Gastroesophageal sphincter (tissue), 4 donors: ENCODE data around the gene PLXDC1. TPM values are rescaled to one million over a fixed set of nuclear protein-coding genes. Genes with fewer than 3 reads are reported as not detected.

Experiments used
- ATAC-seq: fragments of 150-250 bp; one replicate; pipeline ENCODE4 v1.9.1; 2016; ENCODE audit warnings: mild to moderate bottlenecking, moderate library complexity
- H3K27ac ChIP-seq, 4 donors: fragments of 200-600 bp; sonication (generic) in 3 of 4; 1 replicate in 3 of 4; 2 replicates in 1 of 4; pipeline ENCODE4 v1.5.1; 2016 to 2019
- H3K27me3 ChIP-seq: fragments of 200-600 bp; sonication (generic); one replicate; pipeline ENCODE4 v1.5.1; 2019
- H3K36me3 ChIP-seq, 2 donors: fragments of 200-600 bp; sonication (generic); one replicate each; pipeline ENCODE4 v1.5.1; 2019; ENCODE audit warnings: control low read depth in 1 of 2
- H3K4me1 ChIP-seq, 3 donors: fragments of 200-600 bp; sonication (generic); 1 replicate in 2 of 3; 2 replicates in 1 of 3; pipeline ENCODE4 v1.5.1; 2016 to 2019; ENCODE audit warnings: control low read depth in 2 of 3
- H3K4me3 ChIP-seq, 2 donors: fragments of 200-600 bp; sonication (generic); one replicate each; pipeline ENCODE4 v1.5.1; 2019; ENCODE audit warnings: mild to moderate bottlenecking in 1 of 2, moderate library complexity in 1 of 2
- H3K9me3 ChIP-seq, 3 donors: fragments of 200-600 bp; sonication (generic); one replicate each; pipeline ENCODE4 v1.5.1; 2017 to 2019; ENCODE audit warnings: control low read depth in 2 of 3
- EP300 ChIP-seq: sonication (generic); formaldehyde crosslinking; IDR thresholded peaks from one replicate; pipeline ENCODE4 v1.6.1; 2017; ENCODE audit warnings: antibody characterized with exemption, mild to moderate bottlenecking
- POLR2A ChIP-seq, 2 donors: fragments of 450-650 bp; IDR thresholded peaks; one replicate each; pipeline ENCODE4 v1.6.1; 2017; ENCODE audit warnings: antibody characterized with exemption in 2 of 2, mild to moderate bottlenecking in 2 of 2, moderate library complexity in 1 of 2
- POLR2AphosphoS5 ChIP-seq: sonication (generic); formaldehyde crosslinking; IDR thresholded peaks from one replicate; pipeline ENCODE4 v1.6.1; 2017; ENCODE audit warnings: antibody characterized with exemption
- WGBS, 2 donors: methylation state at CpG; one replicate each; pipeline ENCODE4 v1.1.5; 2018; ENCODE audit warnings: low coverage in 1 of 2; 5-methylcytosine and 5-hydroxymethylcytosine counted together
- total RNA-seq, 4 donors: library from RNA; depleted of rRNA; stranded (reverse); fragments of >200 nt; gene quantifications; one replicate each; pipeline ENCODE4 v1.1.0, GENCODE V29; 2016
- TF ChIP-seq, protein P1 (sequence below), 4 experiments: fragments of 200-600 bp in 2 of 4; fragments of 450-650 bp in 2 of 4; sonication (generic) in 1 of 4; IDR thresholded peaks; one replicate each; pipeline ENCODE4 v1.5.1; 2017 to 2019; ENCODE audit warnings: antibody characterized with exemption in 4 of 4, mild to moderate bottlenecking in 2 of 4, moderate library complexity in 2 of 4

PLXDC1 gene
- total RNA-seq, 4 donors from 2014 or later: 5.5 to 21.6 (median 17.4) TPM

DNA sequence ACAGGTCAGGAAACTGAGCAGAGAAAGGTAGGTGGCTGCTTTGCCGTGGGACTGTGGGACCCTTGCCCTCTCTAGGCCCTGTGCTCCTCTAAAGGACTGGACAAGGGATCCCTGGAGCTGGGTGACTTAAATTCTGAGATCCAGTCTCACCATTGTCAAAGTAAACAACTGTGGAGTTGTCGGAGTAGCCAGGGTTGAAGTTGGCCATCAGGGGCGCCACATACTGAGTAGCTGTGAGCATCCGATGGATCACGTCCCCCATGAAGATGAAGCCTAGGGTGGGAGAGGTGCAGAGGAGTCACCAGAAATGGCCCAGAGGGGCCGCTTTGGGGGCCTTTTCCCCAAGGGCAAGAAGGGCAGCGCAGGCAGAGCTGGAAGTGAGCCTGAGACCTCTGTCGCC, 43.5 kb downstream of the PLXDC1 start:
- H3K27me3 ChIP-seq: no peaks in the 10 kb centered on the region
- WGBS, 2 donors: no CpG with 5 or more reads among the region's 8 CpGs
- H3K36me3 ChIP-seq: no peaks in the 10 kb centered on the region
- TF ChIP-seq EP300: no peak
- TF ChIP-seq, protein P1, sequence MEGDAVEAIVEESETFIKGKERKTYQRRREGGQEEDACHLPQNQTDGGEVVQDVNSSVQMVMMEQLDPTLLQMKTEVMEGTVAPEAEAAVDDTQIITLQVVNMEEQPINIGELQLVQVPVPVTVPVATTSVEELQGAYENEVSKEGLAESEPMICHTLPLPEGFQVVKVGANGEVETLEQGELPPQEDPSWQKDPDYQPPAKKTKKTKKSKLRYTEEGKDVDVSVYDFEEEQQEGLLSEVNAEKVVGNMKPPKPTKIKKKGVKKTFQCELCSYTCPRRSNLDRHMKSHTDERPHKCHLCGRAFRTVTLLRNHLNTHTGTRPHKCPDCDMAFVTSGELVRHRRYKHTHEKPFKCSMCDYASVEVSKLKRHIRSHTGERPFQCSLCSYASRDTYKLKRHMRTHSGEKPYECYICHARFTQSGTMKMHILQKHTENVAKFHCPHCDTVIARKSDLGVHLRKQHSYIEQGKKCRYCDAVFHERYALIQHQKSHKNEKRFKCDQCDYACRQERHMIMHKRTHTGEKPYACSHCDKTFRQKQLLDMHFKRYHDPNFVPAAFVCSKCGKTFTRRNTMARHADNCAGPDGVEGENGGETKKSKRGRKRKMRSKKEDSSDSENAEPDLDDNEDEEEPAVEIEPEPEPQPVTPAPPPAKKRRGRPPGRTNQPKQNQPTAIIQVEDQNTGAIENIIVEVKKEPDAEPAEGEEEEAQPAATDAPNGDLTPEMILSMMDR (IDR thresholded peaks at IDR 0.05): no peak
- no peak for TF ChIP-seq POLR2AphosphoS5
- no peak for TF ChIP-seq POLR2A (IDR thresholded peaks at IDR 0.05)
- H3K9me3 ChIP-seq: no peaks in the 10 kb centered on the region
- no peak overlapping the region for H3K27ac ChIP-seq
- no peak overlapping the region for H3K4me3 ChIP-seq
- peaks cover 0 to 14% (median 5%) of the 10 kb centered on the region in 3 donors for H3K4me1 ChIP-seq
- no peak for ATAC-seq

DNA sequence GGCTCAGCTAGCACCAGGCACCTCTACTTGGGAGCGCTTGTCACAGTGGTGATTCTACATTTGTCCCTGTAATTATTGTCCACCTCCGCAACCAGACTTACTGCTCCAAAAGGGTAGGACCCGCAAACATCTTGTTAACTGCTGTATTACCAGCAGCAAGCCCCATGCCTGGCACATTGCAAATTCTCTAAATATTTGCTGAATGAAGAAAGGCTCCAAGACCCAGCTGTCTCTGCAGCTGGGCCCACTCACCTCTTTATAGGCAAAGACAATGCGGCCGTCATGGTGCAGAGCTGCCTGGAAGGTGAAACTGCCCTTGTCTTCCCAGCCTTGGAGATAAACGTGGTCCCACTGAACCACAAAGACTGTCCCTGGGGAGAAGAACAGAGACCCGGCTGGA, 44.3 kb downstream of the PLXDC1 start:
- H3K9me3 ChIP-seq: no peaks in the 10 kb centered on the region
- H3K36me3 ChIP-seq: no peaks in the 10 kb centered on the region
- ATAC-seq: no peak
- H3K4me3 ChIP-seq: no peak overlapping the region
- H3K27me3 ChIP-seq: no peaks in the 10 kb centered on the region
- WGBS, 2 donors: 80 to 96% methylated on average over 1 to 7 of the region's 7 CpGs
- no peak overlapping the region for H3K27ac ChIP-seq
- H3K4me1 ChIP-seq: peaks cover 0 to 14% (median 5%) of the 10 kb centered on the region in 3 donors
- TF ChIP-seq, protein P1 (IDR thresholded peaks at IDR 0.05): no peak
- no peak for TF ChIP-seq POLR2AphosphoS5
- no peak for TF ChIP-seq POLR2A (IDR thresholded peaks at IDR 0.05)
- no peak for TF ChIP-seq EP300

DNA sequence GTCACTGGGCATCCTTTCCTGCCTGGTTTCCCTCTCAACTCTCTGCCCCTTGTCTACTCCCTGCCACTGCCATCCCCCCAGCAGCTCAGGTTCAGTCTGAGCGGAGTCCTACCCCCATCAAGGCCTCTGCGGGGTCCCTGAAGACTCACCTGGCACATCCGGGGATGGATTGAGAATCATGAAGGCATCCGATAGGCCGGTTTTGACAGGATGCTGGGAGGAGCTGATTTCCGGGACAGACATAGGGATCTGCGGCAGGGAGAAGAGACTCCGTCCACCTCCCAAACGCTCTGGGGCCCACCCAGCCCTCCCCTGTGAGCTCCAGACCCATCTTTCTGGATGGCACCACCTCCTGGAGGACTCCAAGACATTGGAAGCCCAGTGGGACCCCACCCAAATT, 45.7 kb downstream of the PLXDC1 start:
- H3K4me3 ChIP-seq: no peak overlapping the region
- 80% methylated on average over 1 of the region's 9 CpGs; no CpG with 5 or more reads in 1 of the 2 donors for WGBS, 2 donors
- H3K4me1 ChIP-seq: peaks cover 0 to 8% (median 4%) of the 10 kb centered on the region in 3 donors
- no peaks in the 10 kb centered on the region for H3K9me3 ChIP-seq
- TF ChIP-seq, protein P1 (IDR thresholded peaks at IDR 0.05): no peak
- no peak for TF ChIP-seq EP300
- no peaks in the 10 kb centered on the region for H3K36me3 ChIP-seq
- ATAC-seq: no peak
- H3K27ac ChIP-seq: no peak overlapping the region
- no peaks in the 10 kb centered on the region for H3K27me3 ChIP-seq

DNA sequence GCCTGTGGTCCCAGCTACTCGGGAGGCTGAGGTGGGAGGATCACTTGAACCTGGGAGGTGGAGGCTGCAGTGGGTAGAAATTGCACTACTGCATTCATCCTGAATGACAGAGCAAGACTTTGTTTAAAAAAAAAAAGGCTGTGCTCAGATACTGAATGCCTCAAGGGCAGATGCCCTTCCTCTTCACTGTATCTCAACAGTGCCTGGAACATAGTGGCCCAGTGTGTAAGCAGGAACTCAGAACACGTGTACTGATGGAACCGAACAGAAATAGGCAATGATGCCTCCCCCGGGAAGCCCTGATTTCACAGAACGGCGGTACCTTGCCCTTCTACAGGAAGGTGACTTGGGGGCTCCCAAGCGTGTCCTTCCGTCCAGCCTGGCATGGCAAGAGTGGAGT, 46.8 kb downstream of the PLXDC1 start:
- no peaks in the 10 kb centered on the region for H3K27me3 ChIP-seq
- H3K4me1 ChIP-seq: peaks cover 0 to 7% (median 0%) of the 10 kb centered on the region in 3 donors
- TF ChIP-seq, protein P1 (IDR thresholded peaks at IDR 0.05): no peak
- TF ChIP-seq EP300: no peak
- H3K27ac ChIP-seq: no peak overlapping the region
- no peaks in the 10 kb centered on the region for H3K9me3 ChIP-seq
- no peak for ATAC-seq
- H3K36me3 ChIP-seq: no peaks in the 10 kb centered on the region
- H3K4me3 ChIP-seq: no peak overlapping the region
- WGBS, 2 donors: 35% methylated on average over 2 of the region's 8 CpGs; no CpG with 5 or more reads in 1 of the 2 donors

DNA sequence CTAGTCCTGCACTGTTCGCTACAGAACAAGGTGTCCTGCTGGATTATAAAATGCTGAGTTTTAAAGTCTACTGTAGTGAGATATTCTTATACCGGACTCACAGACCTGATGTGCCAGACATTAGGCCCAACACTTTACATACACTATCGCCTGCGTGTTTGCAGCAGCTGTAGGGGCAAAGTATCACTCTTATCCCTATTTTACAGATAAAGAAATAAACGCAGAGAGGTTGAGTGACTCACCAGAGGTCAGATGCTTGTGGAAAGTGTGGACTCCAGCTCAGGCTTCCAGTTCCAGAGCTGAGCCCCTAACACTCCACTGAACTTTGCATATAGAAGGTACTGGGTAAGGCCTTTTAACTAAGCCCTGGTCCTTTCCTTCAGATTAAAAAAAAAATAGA, 47.4 kb downstream of the PLXDC1 start:
- peaks cover 0 to 13% (median 3%) of the 10 kb centered on the region in 3 donors for H3K4me1 ChIP-seq
- H3K27ac ChIP-seq: no peak overlapping the region
- H3K4me3 ChIP-seq: no peak overlapping the region
- WGBS, 2 donors: 40 to 83% methylated on average over 2 to 5 of the region's 5 CpGs
- no peak for ATAC-seq
- H3K36me3 ChIP-seq: no peaks in the 10 kb centered on the region
- H3K27me3 ChIP-seq: no peaks in the 10 kb centered on the region
- TF ChIP-seq, protein P1 (IDR thresholded peaks at IDR 0.05): no peak
- TF ChIP-seq POLR2AphosphoS5: no peak
- TF ChIP-seq EP300: no peak
- no peak for TF ChIP-seq POLR2A (IDR thresholded peaks at IDR 0.05)
- no peaks in the 10 kb centered on the region for H3K9me3 ChIP-seq
